ENCODE results near the gene ERI3.

DNA sequence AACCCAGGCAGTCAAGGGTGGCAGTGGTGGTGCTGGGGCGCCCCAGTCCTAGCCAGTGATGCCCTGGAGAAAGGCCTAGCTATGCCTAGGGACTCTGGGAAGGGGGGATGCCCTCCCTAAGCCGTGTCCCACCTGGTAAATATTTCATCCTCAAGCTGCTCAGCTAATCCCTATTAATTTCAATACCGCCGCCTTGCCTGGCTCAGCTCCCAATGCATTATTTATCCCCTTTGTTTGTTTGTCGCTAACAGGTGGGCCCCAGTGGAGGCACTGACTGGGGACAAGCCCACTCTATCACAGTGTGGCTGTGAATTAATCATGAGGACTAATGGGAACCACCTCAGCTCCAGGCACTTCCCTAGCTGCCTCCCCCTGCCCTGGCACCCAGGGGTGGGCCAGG, 119.2 kb downstream of the ERI3 start:
- no peak for TF ChIP-seq MAX (IDR thresholded peaks at IDR 0.05; ENCODE audit: insufficient read depth, insufficient read length)
- TF ChIP-seq, protein P1, sequence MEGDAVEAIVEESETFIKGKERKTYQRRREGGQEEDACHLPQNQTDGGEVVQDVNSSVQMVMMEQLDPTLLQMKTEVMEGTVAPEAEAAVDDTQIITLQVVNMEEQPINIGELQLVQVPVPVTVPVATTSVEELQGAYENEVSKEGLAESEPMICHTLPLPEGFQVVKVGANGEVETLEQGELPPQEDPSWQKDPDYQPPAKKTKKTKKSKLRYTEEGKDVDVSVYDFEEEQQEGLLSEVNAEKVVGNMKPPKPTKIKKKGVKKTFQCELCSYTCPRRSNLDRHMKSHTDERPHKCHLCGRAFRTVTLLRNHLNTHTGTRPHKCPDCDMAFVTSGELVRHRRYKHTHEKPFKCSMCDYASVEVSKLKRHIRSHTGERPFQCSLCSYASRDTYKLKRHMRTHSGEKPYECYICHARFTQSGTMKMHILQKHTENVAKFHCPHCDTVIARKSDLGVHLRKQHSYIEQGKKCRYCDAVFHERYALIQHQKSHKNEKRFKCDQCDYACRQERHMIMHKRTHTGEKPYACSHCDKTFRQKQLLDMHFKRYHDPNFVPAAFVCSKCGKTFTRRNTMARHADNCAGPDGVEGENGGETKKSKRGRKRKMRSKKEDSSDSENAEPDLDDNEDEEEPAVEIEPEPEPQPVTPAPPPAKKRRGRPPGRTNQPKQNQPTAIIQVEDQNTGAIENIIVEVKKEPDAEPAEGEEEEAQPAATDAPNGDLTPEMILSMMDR (IDR thresholded peaks at IDR 0.05; ENCODE audit: extremely low read depth in 1 of 2, insufficient read depth in 1 of 2, low read depth in 1 of 2, low read length in 2 of 2), result no peak
- TF ChIP-seq EZH2 (IDR thresholded peaks at IDR 0.05; ENCODE audit: borderline replicate concordance, low read depth, low read length, severe bottlenecking), result no peak
- no peak for TF ChIP-seq JUN (IDR thresholded peaks at IDR 0.05; ENCODE audit: borderline replicate concordance, insufficient read depth, insufficient read length, low read depth)
- TF ChIP-seq POLR2A (IDR thresholded peaks at IDR 0.05; ENCODE audit: low read depth, low read length), result no peak
- no peak for TF ChIP-seq POLR2AphosphoS5 (IDR thresholded peaks at IDR 0.05; ENCODE audit: insufficient read depth, low read depth, low read length)
- TF ChIP-seq MYC (IDR thresholded peaks at IDR 0.05; ENCODE audit: low read depth, low read length), result no peak

Measured in endothelial cell of umbilical vein (primary cell).